ENCODE results near the gene CACNB1.
A peak's percentile ranks its signal among the peaks of the same experiment; 100 is the strongest.
"Not testable (repeated sequence)": the region's sequence is repeated elsewhere in the genome, so short reads cannot be mapped to it uniquely, and the experiment has no call there.

Gene CACNB1

GRCh38 chr17:39174920-39175694, 22.4 kb downstream of the CACNB1 start:
- DNase-seq (ENCODE audit: low read depth) = peak; percentile 61

GRCh38 chr17:39173526-39174274, 23.8 kb downstream of the CACNB1 start:
- DNase-seq (ENCODE audit: low read depth) = no peak

GRCh38 chr17:39173080-39173479, 24.4 kb downstream of the CACNB1 start:
- no peak for DNase-seq (ENCODE audit: low read depth)

- DNase-seq (ENCODE audit: low read depth) = no peak
Observed at GRCh38 chr17:39171933-39172332, 25.5 kb downstream of the CACNB1 start.

GRCh38 chr17:39170558-39170957, 26.9 kb downstream of the CACNB1 start:
- DNase-seq (ENCODE audit: low read depth) = no peak

GRCh38 chr17:39170109-39170508, 27.4 kb downstream of the CACNB1 start:
- no peak for DNase-seq (ENCODE audit: low read depth)

DNA sequence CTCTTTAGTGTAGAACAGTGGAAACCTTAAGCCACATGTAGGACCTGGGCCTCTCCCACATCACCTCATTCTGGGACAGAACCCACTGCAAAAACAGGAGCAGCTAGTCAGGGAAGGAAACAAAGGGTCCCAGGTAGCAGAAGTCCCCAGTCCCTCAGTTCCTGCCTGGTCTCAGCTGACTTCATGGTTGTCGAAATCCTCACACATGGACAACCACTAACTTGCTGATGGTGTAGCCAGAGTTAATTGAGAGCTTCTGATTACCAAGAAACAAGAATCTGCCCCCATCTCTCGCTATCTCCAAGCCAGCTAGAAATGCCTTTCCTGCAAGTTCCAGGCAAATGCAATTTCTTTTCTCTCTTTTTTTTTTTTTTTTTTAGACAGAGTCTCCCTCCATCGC, 28.0 kb downstream of the CACNB1 start:
- no peak for DNase-seq (ENCODE audit: low read depth)

- no peak for DNase-seq (ENCODE audit: low read depth)
Observed at GRCh38 chr17:39169101-39169500, 28.4 kb downstream of the CACNB1 start.

DNA sequence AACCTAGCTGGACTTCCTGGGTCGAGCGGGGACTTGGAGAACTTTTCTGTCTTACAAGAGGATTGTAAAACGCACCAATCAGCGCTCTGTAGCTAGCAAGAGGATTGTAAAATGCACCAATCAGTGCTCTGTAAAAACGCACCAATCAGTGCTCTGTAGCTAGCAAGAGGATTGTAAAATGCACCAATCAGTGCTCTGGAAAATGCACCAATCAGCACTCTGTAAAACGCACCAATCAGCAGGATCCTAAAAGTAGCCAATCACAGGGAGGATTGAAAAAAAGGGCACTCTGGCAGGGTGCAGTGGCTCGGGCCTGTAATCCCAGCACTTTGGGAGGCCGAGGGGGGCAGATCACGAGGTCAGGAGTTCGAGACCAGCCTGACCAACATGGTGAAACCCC, 29.0 kb downstream of the CACNB1 start:
- not testable (repeated sequence) for DNase-seq (ENCODE audit: low read depth)

GRCh38 chr17:39167476-39167875, 30.0 kb downstream of the CACNB1 start:
- no peak for DNase-seq (ENCODE audit: low read depth)

DNA sequence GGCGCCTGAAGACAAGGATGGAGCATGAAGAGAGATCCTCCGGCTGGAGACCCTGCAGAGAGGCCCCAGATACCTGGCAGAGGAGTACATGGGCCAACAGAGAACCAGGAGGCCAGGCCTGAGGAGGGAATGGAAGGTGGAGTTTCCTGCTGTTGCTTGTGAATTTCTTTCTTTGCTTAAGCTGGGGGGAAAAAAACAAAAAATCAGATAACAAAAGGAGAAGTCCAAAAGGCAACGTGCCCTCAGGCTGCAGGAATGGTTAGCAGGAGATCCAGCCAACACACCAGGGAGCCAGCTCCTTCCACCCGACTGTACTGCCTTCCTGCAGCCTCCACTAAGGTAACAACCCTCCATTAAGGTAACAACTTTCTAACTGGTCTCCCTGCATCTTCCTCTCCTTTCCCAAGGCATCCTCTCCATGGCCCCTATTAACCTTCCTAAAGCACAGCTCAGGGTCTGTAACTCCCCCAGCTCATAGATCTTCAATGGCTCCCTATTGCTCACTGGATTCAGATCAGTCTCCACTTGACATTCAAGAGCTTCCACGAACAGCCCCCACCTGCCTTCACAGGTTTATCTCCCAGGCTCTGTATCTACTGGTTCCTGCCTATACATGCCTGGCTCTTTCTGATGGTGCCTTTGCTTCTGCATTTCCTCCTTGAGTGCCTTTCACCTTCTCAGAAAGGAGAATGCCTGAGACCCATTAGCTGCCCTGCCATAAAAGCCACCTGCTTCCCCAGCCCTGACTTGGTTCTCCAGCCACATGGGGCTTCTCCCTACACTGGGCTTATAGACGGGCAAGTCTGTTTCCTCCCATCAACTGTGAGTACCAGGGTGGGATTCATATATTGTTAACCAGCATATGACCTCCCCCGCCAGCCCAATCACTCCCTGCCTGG, 30.8 kb downstream of the CACNB1 start:
- DNase-seq (ENCODE audit: low read depth) = no peak

DNA sequence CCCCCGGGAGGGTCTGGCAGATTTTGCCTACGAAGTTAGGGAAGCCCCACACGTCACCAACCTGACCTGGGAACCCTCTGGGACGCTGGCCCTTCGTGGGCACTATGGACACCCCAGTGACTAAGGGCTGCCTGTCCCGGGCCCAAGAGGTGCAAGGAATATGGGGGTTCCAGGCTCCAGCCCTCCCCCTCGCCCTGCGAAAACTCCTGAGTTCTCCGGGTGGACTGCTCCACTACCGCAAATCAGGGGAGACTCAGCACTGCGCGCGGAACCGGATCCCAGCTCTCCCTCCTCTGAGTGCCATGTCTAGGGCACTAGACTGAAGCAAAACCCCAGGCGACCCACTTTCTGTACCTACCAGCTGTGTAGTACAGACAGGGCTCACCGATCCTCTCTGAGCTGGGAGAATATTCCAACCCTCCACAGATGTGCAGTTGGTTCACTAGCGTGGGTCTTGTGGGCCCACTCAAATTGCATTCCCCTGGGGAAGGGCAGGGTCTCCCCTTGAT, 31.6 kb downstream of the CACNB1 start, which contains the start of gene ARL5C:
Gene ARL5C (minus strand): TSS at position 321 of the 509 bp plus-strand sequence. CDS start 401 bp downstream, outside the sequence.
- no peak for DNase-seq (ENCODE audit: low read depth)

DNA sequence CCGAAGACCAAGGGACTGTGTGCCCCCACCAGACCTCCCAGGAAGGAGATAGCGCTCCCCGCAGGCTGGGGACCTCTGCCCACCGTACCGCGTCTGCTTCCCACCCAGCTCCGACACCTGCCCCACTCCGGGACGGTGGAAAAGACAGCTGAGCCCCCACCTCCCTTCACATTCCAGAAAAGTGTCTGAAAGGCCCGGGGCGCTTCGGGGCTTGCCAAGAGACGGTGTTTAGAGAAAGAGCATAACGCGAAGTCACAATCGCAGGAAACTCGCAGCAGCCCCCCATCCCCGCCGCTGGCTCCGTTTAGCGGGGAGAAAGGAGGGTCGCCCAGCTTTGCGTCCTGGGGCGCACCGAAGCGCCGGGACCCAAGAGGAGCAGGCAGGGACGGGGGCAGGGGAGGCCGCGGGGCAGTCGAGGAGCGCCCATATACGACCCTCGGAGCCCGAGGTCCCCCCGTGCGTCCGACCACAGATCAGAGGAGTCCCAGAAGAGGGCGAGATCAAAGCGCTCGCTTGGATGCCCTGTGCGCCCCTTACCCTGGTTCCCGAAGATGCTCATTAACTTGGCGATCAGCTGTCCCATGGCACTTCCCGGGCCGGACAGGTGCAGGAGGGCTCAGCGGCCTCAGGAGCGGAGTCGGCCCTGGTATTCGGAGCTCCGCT, 32.2 kb downstream of the CACNB1 start:
- DNase-seq (ENCODE audit: low read depth) = no peak

DNA sequence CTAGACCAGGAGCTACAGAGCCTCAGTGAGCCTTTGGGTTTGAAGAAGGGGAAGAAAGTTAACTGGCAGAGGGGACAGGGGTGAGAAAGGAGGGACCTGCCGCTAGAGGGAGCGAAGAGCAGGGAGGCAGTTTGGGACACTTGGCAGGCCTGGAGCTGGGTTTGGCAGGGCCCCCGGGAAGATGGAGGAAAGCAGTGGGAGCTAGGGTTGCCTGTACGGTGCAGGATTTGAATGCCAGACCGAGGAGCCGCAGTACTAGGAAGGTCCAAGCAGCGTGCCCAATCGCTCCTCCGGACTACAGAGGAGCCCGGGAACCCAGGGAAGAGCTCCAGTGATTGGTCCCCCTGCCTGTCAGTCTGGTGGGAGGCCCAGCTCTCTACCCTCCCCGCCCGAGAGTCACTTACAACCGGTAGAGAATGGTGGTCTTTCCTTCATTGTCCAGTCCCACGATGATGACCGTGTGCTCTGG, 32.8 kb downstream of the CACNB1 start:
- DNase-seq (ENCODE audit: low read depth) = peak; percentile 59

GRCh38 chr17:39161962-39162361, 35.5 kb downstream of the CACNB1 start:
- no peak for DNase-seq (ENCODE audit: low read depth)

- no peak for DNase-seq (ENCODE audit: low read depth)
Observed at GRCh38 chr17:39158623-39159022, 38.8 kb downstream of the CACNB1 start.

DNA sequence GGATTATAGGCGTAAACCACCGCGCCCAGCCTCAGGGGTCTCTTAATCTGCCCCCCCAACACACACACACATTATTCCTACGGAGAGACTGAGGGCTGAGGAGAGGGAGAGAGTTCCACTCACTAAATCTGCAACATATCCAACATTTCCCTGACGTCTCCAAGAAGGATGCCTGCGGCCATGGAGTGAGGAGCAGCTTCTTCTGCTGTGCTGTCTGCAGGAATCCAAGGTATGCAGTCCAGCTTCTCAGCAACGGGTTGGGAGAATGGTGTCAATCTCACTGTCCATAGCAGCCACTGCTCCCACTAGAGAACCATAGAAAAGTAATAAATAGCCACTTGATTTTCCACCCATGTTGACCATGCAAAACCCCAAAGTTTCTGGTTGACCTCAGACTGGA, 41.0 kb downstream of the CACNB1 start:
- DNase-seq (ENCODE audit: low read depth) = no peak

DNA sequence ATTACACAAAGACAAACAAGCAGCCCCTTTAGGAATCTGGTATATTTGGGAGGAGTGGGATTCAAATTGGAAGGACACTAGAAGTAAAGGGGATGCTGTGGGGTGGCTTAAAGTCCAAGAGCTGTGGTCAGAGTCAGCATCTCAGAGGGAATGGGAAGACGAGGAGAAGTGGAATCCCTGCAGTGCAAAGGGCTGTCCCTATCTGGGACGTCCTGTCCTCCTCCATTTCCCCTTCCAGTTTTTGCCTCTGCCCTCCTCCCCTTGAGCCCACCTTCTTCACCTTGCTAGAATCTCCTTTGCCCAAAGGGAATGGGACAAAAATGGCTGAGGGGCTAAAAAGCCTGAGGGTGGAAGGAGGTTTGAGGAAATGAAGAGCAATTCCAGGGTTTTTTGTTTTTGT, 41.8 kb downstream of the CACNB1 start:
- no peak for DNase-seq (ENCODE audit: low read depth)

DNA sequence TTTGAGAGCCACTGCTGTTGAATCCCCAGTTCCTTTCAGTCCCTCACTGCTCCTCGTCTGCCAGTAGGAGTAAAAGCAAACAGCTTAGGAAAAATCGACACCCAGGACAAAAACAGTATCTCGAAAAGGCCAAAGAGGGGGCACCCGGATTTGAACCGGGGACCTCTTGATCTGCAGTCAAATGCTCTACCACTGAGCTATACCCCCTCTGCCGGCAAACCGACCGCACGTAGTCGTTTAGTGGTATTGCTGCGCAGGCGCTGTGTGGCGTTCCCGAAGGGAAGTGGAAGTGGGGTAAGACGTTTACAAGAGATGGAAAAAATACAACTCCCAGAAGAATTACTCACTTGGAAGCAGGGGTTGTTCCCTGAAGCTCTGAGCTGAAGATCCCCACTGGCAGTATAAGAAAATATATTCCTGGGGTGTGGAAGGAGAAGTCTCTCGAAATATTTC, 43.8 kb downstream of the CACNB1 start:
- DNase-seq (ENCODE audit: low read depth) = peak; percentile 92

- no peak for DNase-seq (ENCODE audit: low read depth)
Observed at GRCh38 chr17:39151943-39152818, 45.3 kb downstream of the CACNB1 start.
